ENCODE data around the gene DKK2.
"Not testable (repeated sequence)": the region's sequence is repeated elsewhere in the genome, so short reads cannot be mapped to it uniquely, and the experiment has no call there.

Gene DKK2

DNA sequence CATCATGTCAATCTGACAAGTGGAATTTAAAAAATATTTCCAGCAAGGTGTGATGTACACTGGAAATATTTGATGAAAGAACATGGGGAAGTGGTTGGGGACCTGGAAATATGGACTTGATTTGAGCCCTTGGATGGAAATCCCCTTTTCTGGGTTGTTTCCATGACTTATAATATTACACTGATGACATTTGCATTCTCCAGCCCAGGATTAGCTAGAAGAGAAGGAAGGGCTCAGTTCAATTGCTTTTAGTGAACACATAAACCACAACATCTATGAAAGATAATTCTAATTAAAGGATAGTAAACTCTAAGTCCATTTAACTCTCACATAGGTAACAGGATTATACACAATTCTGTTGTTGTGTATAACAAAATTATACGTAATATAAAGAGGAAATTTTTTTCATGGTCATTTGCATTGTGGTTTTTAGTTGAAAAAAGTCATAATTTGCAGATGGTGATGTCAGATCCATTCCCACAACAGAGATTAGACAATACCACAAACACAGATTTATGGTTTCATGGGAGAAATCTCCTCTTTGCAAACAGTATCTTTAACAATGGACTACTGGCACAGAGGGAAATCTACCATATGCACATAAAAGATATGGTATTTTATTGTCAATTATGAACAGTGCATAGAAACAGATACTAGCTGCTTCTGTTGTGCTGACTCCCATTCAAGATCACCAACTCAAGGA lies 126.5 kb downstream of the DKK2 start:
- DNase-seq (ENCODE audit: low read depth) = no peak

DNA sequence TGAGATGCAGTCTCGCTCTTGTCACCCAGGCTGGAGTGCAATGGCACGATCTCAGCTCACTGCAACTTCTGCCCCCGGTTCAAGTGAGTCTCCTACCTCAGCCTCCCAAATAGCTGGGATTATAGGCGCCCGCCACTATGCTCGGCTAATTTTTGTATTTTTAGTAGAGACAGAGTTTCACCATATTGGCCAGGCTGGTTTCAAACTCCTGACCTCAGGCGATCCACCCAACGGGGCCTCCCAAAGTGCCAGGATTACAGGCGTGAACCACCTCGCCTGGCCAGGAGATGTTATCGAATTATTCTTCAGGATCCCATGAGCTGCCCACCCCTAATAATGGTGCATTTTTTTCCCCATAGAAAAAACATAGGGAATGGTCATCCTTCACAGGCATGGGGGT lies 128.1 kb downstream of the DKK2 start:
- DNase-seq (ENCODE audit: low read depth) = not testable (repeated sequence)

DNA sequence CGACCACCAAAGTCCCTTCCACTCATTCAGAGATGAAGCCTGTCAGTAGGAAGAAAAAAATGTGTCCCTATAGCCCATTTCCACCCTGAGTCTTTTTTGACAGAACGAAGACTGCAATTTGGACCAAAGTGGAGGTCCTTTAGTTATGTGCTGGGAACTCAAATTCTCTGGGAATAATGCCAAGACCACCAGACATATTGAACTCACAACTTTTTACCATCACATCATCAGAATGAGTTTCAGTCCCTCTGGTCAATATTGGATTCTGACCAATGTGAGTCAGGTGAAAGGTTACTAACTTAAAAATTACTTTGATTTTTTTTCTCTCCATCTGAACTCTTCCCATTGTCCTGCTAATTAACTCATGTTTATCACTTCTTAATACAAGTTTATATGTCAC lies 128.9 kb downstream of the DKK2 start:
- no peak for DNase-seq (ENCODE audit: low read depth)

DNA sequence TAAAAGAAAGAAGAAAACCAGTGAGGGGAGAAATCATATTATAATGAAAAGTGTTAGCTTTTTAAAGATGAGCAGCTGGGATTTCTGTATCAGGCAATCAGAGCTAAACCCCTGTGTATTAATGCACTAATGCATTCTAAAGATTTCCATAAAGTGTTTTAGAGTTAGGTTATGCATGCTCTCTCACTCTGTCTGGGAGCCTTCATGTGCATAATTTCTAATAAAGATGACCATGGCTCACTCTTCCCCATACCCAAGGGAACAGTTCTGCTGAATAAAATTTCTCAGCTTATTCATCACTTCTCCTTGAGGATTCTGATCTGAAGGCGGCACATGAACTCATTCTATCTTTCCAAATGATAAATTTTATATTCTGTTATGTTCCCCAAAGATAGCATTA lies 129.4 kb downstream of the DKK2 start:
- no peak for DNase-seq (ENCODE audit: low read depth)

DNA sequence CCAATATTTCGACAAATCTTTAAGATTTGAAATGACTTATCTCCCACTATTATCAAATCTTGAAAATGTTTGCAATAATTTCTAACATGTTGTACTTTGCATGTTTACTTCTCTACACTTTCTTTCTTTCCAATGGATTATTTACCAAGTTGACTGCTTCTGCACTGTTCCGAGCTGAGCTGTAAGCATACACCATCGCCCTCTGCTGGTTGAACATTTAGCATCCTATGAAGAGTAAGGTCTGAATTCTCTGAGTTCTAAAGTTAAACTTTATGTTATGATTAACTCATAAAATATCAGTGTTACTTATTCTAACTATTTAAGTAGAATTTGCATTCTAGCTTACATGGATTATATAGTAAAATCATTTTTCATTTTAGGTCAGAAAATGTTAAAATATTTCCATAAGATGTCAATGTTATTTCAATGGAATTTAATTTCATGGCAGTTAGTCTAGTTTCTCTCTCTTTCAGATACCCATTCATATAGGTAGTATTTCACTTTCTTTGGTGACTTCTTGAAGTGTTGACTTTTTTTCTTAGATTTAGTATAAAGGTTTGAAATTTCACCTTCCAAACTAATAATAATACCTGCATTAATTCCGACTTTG lies 137.4 kb downstream of the DKK2 start:
- DNase-seq (ENCODE audit: low read depth) = no peak

DNA sequence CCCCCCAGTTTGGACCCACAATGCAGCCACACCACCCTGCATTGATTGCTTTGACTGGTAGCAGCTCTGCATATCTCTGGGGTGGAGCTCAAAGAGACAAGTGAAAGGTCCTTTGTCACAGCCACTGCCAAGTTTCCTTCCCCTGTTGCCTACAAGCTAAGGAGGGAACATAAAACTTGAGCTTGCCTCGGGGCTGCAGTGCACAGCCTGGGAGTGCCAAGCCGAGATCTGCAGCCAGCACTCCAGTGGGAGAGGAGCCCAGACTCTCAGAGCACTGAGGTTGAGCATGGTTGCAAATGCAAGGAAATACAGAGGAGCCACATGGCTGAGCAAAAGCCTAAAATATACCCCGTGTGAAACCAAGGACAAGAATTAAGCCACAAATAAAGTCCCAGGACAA lies 142.2 kb downstream of the DKK2 start:
- no peak for DNase-seq (ENCODE audit: low read depth)

DNA sequence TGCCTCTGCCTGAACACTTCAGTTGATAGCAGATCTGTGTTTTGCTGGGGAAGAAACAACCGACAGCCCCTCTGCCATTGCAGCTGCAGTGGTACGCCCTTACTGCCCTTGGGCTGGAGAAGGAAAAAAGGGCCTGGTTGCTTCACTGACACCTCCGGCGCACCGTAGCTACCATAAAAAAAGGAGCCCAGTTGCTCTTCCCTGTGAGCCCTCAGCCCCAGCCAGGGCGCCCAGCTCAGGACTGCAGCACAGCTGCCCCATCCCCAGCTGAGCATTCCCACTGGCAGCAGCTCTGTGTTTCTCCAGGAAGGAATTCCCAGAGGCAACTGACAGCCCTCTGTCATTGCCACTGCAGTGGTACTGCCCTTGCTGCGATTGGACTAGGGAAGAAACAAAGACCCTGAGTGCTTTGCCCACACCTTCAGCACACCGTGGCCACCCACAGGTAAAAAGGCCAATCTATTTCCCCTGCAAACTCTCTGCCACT lies 142.7 kb downstream of the DKK2 start:
- no peak for DNase-seq (ENCODE audit: low read depth)

DNA sequence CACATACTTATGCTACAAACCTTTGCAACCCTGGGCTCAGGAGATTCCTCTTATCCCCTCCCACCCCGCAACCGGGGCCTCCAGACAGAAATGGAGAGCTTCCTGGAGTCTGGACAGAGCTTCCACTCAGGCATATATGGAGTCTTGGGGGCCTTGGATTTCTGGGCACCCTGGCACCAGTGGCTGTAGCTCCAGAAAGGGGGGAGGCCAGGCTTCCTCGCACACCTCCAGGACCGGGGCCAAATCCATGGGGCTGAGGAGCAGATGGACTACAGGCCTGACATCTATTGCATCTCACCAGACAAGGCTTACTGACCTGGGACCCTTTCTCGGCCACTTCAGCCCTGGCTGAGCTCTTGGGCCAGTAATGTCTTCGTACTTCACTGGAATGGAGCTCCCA lies 143.3 kb downstream of the DKK2 start:
- no peak for DNase-seq (ENCODE audit: low read depth)

DNA sequence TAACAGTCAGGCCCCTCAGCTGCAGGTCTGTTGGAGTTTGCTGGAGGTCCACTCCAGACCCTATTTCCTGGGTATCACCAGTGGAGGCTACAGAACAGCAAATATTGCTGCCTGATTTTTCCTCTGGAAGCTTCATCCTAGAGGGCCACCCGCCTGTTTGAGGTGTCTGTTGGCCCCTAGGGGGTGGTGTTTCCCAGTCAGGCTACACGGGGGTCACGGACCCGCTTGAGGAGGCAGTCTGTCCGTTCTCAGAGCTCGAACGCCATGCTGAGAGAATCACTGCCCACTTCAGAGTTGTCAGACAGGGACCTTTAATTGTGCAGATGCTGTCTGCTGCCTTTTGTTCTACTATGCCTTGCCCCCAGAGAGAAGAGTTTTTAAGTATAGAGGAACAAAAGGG lies 160.8 kb downstream of the DKK2 start:
- DNase-seq (ENCODE audit: low read depth) = no peak

Measured in stimulated activated CD8-positive, alpha-beta memory T cell treated with anti-CD3 and anti-CD28 coated beads, Interleukin-7, amount 100 ng/mL, for 24 hours (primary cell).